Middle frontal gyrus (tissue), 1 donor: ENCODE measurements around the gene PTPN9.
"Not testable (repeated sequence)": the region's sequence is repeated elsewhere in the genome, so short reads cannot be mapped to it uniquely, and the experiment has no call there.

Experiments used
- DNase-seq: peaks from one replicate; pipeline ENCODE4 v3.0.0-alpha.2; 2015; ENCODE audit warnings: low spot score; ENCODE audit errors: extremely low spot score

Gene PTPN9

GRCh38 chr15:75583701-75584100 is 4.6 kb upstream of the PTPN9 start:
- DNase-seq: no peak

DNA sequence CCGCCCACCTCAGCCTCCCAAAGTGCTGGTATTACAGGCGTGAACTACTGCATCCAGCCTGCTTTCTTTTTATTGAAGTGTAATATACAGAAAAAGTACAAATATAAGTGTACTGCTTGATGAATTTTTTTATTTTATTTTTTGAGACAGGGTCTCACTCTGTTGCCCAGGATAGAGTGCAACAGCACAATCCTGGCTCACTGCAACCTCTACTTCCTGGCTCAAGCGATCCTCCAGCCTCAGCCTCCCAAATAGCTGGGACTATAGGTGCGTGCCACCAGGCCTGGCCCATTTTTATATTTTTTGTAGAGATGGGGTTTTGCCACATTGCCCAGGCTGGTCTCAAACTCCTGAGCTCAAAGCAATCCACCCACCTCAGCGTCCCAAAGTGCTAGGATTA is 3.8 kb upstream of the PTPN9 start:
- not testable (repeated sequence) for DNase-seq

DNA sequence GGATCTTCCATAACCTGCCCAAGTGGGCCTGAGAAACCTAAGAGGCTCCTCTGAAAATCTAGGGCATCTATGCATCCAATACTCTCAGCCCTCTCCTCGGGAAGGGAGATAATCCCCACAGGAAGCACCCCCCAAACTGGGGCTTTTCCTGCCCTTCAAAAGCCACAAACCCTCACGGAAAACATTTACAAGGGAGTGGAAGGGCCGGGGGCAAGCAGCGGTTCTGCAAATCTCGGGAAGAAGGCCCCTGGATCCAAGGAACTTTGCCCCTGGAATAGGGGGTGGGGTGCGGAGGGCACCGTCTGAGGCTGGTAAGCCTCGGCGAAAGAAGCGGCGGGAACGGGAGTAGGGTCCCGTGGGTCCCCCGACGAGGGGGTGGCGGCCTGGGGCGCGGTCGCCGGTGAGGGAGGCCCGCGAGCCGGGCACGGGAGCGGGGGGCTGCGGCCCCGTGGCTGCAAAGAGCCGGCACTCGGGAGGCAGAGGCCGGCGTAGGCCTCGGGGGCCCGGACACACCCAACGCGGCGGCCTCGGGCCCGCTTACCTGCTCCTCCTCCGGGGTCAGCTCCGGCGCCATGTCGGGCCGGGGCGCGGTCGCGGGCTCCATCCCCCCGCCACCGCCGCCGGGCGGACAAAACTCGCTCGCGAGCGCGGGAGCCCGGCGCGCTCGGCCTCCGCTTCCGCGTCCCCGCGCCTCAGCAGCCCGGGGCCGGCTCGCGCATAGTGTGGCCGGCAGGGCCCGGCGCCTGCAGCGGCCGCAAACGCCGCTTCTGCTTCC is 755 bp downstream of the PTPN9 start:
- DNase-seq: no peak

- DNase-seq: no peak
Observed at GRCh38 chr15:75577401-75578172, 1.5 kb downstream of the PTPN9 start.

DNA sequence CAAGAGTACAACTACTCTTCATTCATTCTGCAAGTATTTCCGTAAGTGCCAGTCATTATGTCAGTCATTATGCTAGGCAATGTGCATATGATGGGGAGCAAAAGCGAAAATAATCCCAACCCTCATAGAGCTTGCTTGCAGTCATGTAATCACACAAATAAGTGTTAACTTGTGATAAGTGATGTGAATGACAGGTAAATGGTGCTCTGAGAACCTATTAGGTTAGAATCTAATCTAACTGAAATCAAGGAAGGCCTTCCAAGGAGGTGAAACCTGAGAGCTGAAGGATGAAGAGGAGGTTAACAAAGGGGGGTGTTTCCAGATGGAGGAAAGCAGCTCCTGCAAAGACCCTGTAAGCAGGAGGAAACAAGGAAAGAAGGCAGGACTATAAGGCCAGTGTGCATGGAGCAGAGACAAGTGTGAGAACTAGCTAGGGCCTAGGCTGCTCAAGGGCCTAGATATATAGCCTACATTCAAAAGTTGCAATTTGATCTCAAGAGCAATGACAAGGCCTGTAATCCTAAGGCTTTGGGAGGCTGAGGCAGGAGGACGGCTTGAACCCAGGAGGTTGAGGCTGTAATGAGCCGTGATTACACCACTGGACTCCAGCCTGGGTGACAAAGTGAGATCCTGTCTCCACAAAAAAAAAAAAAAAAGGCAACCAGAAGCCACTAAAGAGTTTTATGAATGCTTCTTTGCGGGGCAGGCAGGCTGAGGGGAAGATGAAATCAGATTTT is 5.3 kb downstream of the PTPN9 start:
- DNase-seq: no peak

DNA sequence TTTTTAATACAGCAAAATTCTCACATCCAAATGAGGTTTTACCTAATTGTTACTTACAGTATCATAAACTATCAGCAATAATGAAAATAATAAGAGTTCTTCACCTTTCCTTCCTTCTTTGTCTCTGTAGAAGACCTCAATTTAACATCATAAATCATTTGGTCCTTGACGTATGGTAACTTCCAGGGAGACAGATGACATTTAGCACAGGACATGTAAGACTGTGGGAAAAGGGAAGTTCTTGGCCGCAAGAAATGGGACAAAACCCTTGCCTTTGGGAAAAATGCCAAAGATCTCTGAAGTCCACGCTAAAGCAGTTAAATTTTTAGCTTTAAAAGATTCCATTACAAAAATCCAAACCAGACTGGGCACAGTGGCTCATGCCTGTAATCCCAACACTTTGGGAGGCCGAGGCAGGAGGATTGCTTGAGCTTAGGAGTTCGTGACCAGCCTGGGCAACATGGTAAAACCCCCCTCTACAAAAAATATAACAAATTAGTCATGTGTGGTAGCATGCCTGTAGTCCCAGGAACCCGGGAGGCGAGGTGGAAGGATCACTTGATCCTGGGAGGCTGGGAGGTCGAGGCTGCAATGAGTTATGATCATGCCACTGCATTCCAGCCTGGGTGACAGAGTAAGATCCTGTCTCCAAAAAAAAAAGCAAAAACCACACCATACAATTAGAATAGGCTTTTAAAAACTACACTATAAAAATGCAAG is 8.8 kb downstream of the PTPN9 start:
- no peak for DNase-seq

GRCh38 chr15:75565062-75565970 is 13.8 kb downstream of the PTPN9 start:
- DNase-seq: no peak

- DNase-seq: no peak
Observed at GRCh38 chr15:75561888-75562287, 17.2 kb downstream of the PTPN9 start.

- not testable (repeated sequence) for DNase-seq
Observed at GRCh38 chr15:75559360-75559759, 19.8 kb downstream of the PTPN9 start.

DNA sequence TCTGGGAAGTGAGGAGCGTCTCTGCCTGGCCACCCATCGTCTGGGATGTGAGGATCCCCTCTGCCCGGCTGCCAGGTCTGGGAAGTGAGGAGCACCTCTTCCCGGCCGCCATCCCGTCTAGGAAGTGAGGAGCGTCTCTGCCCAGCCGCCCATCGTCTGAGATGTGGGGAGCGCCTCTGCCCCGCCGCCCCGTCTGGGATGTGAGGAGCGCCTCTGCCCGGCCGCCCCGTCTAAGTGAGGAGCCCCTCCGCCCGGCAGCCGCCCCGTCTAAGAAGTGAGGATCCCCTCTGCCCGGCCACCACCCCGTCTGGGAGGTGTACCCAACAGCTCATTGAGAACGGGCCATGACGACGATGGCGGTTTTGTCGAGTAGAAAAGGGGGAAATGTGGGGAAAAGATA is 20.2 kb downstream of the PTPN9 start:
- DNase-seq: not testable (repeated sequence)

DNA sequence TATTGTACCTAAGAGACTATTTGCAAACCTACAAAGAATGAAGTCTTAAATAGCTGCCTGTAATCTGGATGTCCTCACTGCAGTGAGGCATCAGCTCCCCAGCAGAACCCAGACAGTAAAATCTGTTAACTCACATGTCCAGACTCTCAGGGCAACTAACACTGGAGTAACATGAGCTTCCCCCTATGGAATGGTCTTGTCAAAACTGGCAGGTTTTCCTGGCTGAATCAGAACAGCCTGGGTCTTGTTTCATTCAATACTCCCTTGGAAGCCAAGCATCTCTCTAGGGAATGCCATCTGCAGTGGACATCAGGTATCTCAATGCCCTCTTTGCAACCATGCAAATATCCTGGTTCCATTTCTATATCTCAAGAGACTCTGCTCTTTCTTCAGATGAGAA is 24.4 kb downstream of the PTPN9 start:
- DNase-seq: no peak

DNA sequence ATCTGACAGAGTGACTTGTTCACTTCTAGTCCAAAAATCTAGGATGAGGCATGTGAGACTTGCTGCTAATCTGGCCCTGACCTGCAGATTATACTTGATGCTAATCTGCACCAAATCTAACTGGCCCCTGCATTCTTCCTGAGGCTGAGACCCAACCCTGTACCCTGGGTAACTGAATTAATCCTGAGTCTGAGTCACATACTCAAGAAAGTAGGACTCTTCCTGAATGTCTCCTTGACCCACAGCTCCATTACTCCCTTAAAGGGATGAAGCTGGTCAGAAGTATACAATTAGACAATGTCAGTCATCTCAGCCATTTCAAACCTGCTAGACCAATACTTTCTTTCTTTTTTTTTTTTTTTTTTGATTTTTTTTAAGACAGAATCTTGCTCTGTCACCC is 25.5 kb downstream of the PTPN9 start:
- DNase-seq: no peak

- no peak for DNase-seq
Observed at GRCh38 chr15:75551091-75551490, 28.0 kb downstream of the PTPN9 start.

- no peak for DNase-seq
Observed at GRCh38 chr15:75545064-75545463, 34.1 kb downstream of the PTPN9 start.

- no peak for DNase-seq
Observed at GRCh38 chr15:75544359-75544758, 34.8 kb downstream of the PTPN9 start.

- DNase-seq: not testable (repeated sequence)
Observed at GRCh38 chr15:75542949-75543545, 36.1 kb downstream of the PTPN9 start.

DNA sequence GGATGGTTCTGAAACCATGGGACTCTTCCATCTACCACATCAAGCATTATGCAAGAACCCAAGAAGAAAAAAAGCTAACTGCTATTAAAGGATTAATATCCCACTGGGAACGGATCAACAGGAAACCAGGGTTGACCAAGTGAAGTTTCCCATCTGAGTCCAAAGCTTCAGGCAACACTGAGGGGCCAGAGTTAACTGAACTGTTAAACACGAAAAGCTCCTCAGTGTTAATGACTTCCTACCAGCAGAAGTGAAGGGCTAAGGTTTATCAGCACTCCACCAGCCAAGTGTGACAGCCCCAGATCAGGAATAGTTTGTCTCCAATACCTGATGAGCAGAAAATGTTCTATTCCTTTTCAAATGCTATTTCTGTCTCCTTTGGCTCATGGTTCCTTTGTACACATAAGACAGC is 36.7 kb downstream of the PTPN9 start:
- no peak for DNase-seq

GRCh38 chr15:75538376-75538775 is 40.7 kb downstream of the PTPN9 start:
- no peak for DNase-seq

DNA sequence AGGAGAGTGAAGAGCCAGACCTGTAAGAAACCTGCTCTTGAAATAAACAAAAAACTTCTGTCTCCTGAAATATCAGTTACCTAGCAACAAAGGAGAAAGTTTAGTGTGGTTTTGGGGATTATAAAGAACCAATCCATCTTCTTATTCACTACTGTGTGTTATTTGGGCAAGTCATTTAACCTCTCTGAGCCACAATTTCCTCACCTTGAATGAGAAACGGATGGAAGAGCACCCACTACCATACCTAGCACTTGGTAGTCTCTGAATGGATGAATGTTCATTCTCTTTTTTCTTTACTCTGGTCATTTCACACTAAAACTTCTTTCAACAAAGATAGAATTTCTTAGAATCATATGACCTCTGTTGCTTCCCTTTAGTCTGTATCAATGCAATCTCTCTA is 45.2 kb downstream of the PTPN9 start:
- DNase-seq: no peak
